HepG2 (cell line): ENCODE data around the gene KAZN. TPM values are rescaled to one million over a fixed set of nuclear protein-coding genes. Genes with fewer than 3 reads are reported as not detected.

Source experiments
- ATAC-seq: fragments of 200-7000 bp; cut with Tn5 transposase; 3 replicates; pipeline ENCODE4 v1.9.1; 2020; ENCODE audit warnings: mild to moderate bottlenecking, moderate library complexity
- BruUV-seq: library from RNA; stranded (reverse); fragments of 400-500 nt; replicated peaks from 2 replicates; lab custom pipeline; 2021; lab: Mats Ljungman, UMichigan
- CTCF ChIA-PET: fragments of 300-600 bp; formaldehyde crosslinking; extraction: SDS; loops from one replicate; lab custom pipeline; 2021; ENCODE audit warnings: low total read pairs, inconsistent platforms, low intra/inter-chr PET ratio; lab: Yijun Ruan, JAX
- POLR2A ChIA-PET: fragments of 350-600 bp; sonication (Branson Sonifier 250); formaldehyde crosslinking; loops from one replicate; lab custom pipeline; 2020; ENCODE audit warnings: antibody characterized with exemption, inconsistent platforms; lab: Yijun Ruan, JAX
- DNase-seq: peaks from one replicate; pipeline ENCODE4 v3.0.0-alpha.2; 2015; ENCODE audit warnings: low spot score
- FAIRE-seq: peaks from 3 replicates; lab custom pipeline; 2011; peaks lifted over from hg19 to GRCh38; lab: Jason Lieb, UNC
- H2AFZ ChIP-seq: one replicate; pipeline ENCODE4 v1.6.1; 2011; ENCODE audit warnings: low read length, inconsistent platforms
- H3K27ac ChIP-seq: fragments of 300-600 bp; 3 replicates; pipeline ENCODE4 v1.8.0; 2011; ENCODE audit warnings: mixed run types, mild to moderate bottlenecking, mixed read lengths, low read length, inconsistent platforms; ENCODE audit not compliant: insufficient read depth; ENCODE audit errors: extremely low read length
- H3K27me3 ChIP-seq, 2 experiments: fragments of 200-600 bp in 1 of 2; 2 replicates in 1 of 2; 3 replicates in 1 of 2; pipeline versions ENCODE4 v1.6.0 to v1.8.0; 2011; ENCODE audit warnings: low read length in 2 of 2, mild to moderate bottlenecking in 2 of 2, moderate library complexity in 2 of 2, inconsistent platforms in 1 of 2; ENCODE audit not compliant: insufficient read depth in 2 of 2, control insufficient read depth in 1 of 2
- H3K36me3 ChIP-seq, 2 experiments: fragments of 200-600 bp in 1 of 2; replicated peaks in 1 of 2; 2 replicates in 1 of 2; 3 replicates in 1 of 2; pipeline versions ENCODE4 v1.5.1 to v1.8.0; 2011; ENCODE audit warnings: low read length in 2 of 2, inconsistent platforms in 1 of 2; ENCODE audit not compliant: insufficient read depth in 2 of 2, control insufficient read depth in 1 of 2
- H3K4me1 ChIP-seq: 2 replicates; pipeline ENCODE4 v1.5.1; 2012; ENCODE audit warnings: low read length, inconsistent platforms; ENCODE audit not compliant: insufficient read depth
- H3K4me2 ChIP-seq: 2 replicates; pipeline ENCODE4 v1.6.0; 2011; ENCODE audit warnings: low read depth, low read length, inconsistent platforms
- H3K4me3 ChIP-seq, 3 experiments: fragments of 200-600 bp in 1 of 3; sonication (generic), shearing (Covaris generic) in 1 of 3; replicated peaks in 1 of 3; 2 replicates each; pipeline ENCODE4 v1.5.1; 2011 to 2016; ENCODE audit warnings: low read length in 3 of 3, inconsistent platforms in 2 of 3, low read depth in 2 of 3, mild to moderate bottlenecking in 2 of 3, control low read depth in 1 of 3, mixed read lengths in 1 of 3; ENCODE audit not compliant: insufficient read depth in 1 of 3
- H3K79me2 ChIP-seq: one replicate; pipeline ENCODE4 v1.6.1; 2011; ENCODE audit warnings: low read length, inconsistent platforms; ENCODE audit not compliant: insufficient read depth
- H3K9ac ChIP-seq: 2 replicates; pipeline ENCODE4 v1.6.0; 2011; ENCODE audit warnings: mild to moderate bottlenecking, low read depth, low read length, inconsistent platforms; ENCODE audit not compliant: insufficient read depth
- H3K9me3 ChIP-seq: 2 replicates; pipeline ENCODE4 v1.5.1; 2012; ENCODE audit warnings: mild to moderate bottlenecking, low read length
- H4K20me1 ChIP-seq: 2 replicates; pipeline ENCODE4 v1.6.0; 2011; ENCODE audit warnings: inconsistent platforms, mild to moderate bottlenecking, low read length, moderate library complexity; ENCODE audit not compliant: insufficient read depth
- WIZ ChIP-seq: sonication (generic); formaldehyde crosslinking; IDR thresholded peaks from 2 replicates; pipeline ENCODE4 v1.5.1; 2020; ENCODE audit warnings: mild to moderate bottlenecking, missing genetic modification reagents
- ZFP1 ChIP-seq: IDR thresholded peaks from 2 replicates; pipeline ENCODE4 v1.6.1; 2016
- ZNF230 ChIP-seq: sonication (generic); formaldehyde crosslinking; IDR thresholded peaks from 2 replicates; pipeline ENCODE4 v1.4.0; 2020; ENCODE audit warnings: mild to moderate bottlenecking, missing genetic modification reagents
- ZNF709 ChIP-seq: sonication (generic); formaldehyde crosslinking; IDR thresholded peaks from 2 replicates; pipeline ENCODE4 v1.5.0; 2020; ENCODE audit warnings: mild to moderate bottlenecking, missing genetic modification reagents
- ZNF883 ChIP-seq: sonication (generic); formaldehyde crosslinking; IDR thresholded peaks from 2 replicates; pipeline ENCODE4 v1.5.1; 2020; ENCODE audit warnings: mild to moderate bottlenecking, missing genetic modification reagents; ENCODE audit errors: not compliant biosample characterization
- WGBS: methylation state at CpG from one replicate; pipeline ENCODE4 v1.1.6; 2017; ENCODE audit warnings: low lambda C conversion rate; 5-methylcytosine and 5-hydroxymethylcytosine counted together
- in situ Hi-C: cut with HindIII; loops from 2 replicates; pipeline ENCODE4 v1.10.0; 2017; ENCODE audit warnings: low pct_unique_long_range_greater_than_20kb; ENCODE audit not compliant: extremely low pct_ligation_motif_present
- intact Hi-C: fragments of 100-400 bp; cut with micrococcal nuclease; formaldehyde crosslinking; loops from one replicate; pipeline ENCODE4 v1.10.0; 2022; ENCODE audit not compliant: unreplicated experiment
- polyA plus RNA-seq, 8 experiments: library from polyadenylated mRNA; depleted of rRNA in 3 of 8; stranded (reverse) in 7 of 8; unstranded in 1 of 8; fragments of >200 nt; fragmentation: Illumina TruSeq in 4 of 8; extraction: Trizol in 4 of 8; gene quantifications; 2 replicates each; pipeline versions ENCODE4 v1.2.1 to v1.2.3, GENCODE V29; 2011 to 2016; ENCODE audit warnings: low read depth in 4 of 8, missing spikeins in 1 of 8, mixed read lengths in 1 of 8; ENCODE audit not compliant: insufficient read depth in 1 of 8
- total RNA-seq, 5 experiments: library from RNA; depleted of rRNA; stranded (reverse); fragments of >200 nt; fragmentation: Illumina TruSeq; extraction: Trizol; gene quantifications; 2 replicates each; pipeline ENCODE4 v1.2.3, GENCODE V29; 2016; ENCODE audit warnings: low read depth in 1 of 5
- TF ChIP-seq, protein P1 (sequence below): sonication (generic); formaldehyde crosslinking; IDR thresholded peaks from 2 replicates; pipeline ENCODE4 v1.5.1; 2020; ENCODE audit warnings: missing genetic modification reagents, mild to moderate bottlenecking, borderline replicate concordance

The KAZN gene
- total and polyA plus RNA-seq, 2 of the 13 experiments (the other 11 are each of a cell fraction or from before 2014, with no cell fraction given): 10.4 to 13.5 TPM

GRCh38 chr1:15096293-15096692 is 497.8 kb downstream of the KAZN start (continued):
- TF ChIP-seq WIZ: no peak
- no peak for TF ChIP-seq ZNF709 (CRISPR knock-in tag)
- TF ChIP-seq ZFP1 (CRISPR knock-in tag): no peak

- Histone ChIP-seq H2AFZ (no peak overlapping the region), H3K4me1 (no peaks in the 10 kb centered on the region), H3K27me3 (peaks cover 0 to 58% of the 10 kb centered on the region in 2 experiments; a peak in 3 of 5 replicates), H3K4me3 (no peak overlapping the region), H3K9me3 (no peaks in the 10 kb centered on the region), H4K20me1 (no peaks in the 10 kb centered on the region), H3K4me2 (no peak overlapping the region), H3K27ac (no peak overlapping the region), H3K9ac (no peak overlapping the region), H3K36me3 (no peaks in the 10 kb centered on the region), H3K79me2 (no peaks in the 10 kb centered on the region)
- CTCF ChIA-PET: no interaction called here
- POLR2A ChIA-PET: no interaction called here
- no peak for FAIRE-seq
- TF ChIP-seq, protein P1, sequence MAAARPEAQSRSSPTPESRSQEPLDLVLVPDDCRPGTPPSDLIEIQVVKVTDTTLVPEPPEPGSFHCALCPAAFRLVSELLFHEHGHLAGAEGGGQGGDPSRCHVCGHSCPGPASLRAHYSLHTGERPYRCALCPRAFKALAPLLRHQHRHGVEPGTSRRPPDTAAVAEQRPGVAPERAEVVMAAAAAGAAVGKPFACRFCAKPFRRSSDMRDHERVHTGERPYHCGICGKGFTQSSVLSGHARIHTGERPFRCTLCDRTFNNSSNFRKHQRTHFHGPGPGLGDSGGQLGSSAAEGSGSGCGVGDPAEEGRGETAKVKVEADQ (CRISPR knock-in tag): no peak
- no peak for TF ChIP-seq ZNF230 (CRISPR knock-in tag)
- no peak for TF ChIP-seq ZNF883 (CRISPR knock-in tag)
- 31% methylated on average over 10 of the region's 15 CpGs for WGBS
- no TSS peak for BruUV-seq
- no peak for ATAC-seq
- in situ Hi-C loops: no loop called here
- intact Hi-C loops: no loop called here
- DNase-seq: no peak
These were observed 500.0 kb downstream of the KAZN start for GRCh38 chr1:15098176-15099125.
